ENCODE measurements around the gene NQO2. TPM values are rescaled to one million over a fixed set of nuclear protein-coding genes. Genes with fewer than 3 reads are reported as not detected.
"Not testable (repeated sequence)": the region's sequence is repeated elsewhere in the genome, so short reads cannot be mapped to it uniquely, and the experiment has no call there.

The NQO2 gene
- total and polyA plus RNA-seq, 12 donors = 29.5 to 107 (median 52.4) TPM

GRCh38 chr6:3041606-3042005 lies 41.9 kb downstream of the NQO2 start:
- H3K36me3 ChIP-seq = no peaks in the 10 kb centered on the region
- no peaks in the 10 kb centered on the region for H3K9me3 ChIP-seq
- intact Hi-C loops (cut with DNase I) = no loop called here
- no peak for DNase-seq
- H3K27ac ChIP-seq = peak overlapping the region in 1 of 10 donors; percentile 46
- H3K4me1 ChIP-seq = peaks cover 0 to 19% (median 5%) of the 10 kb centered on the region in 9 donors
- H3K4me3 ChIP-seq = no peak overlapping the region
- peak in 1 of 8 donors; percentile 38 for ATAC-seq
- 52 to 75% methylated on average over 2 of the region's 2 CpGs for WGBS, 2 donors
- TF ChIP-seq CTCF (IDR thresholded peaks at IDR 0.05) = no peak
- H3K27me3 ChIP-seq = no peaks in the 10 kb centered on the region

GRCh38 chr6:3045369-3045768 lies 45.7 kb downstream of the NQO2 start:
- Histone ChIP-seq H3K27me3 (no peaks in the 10 kb centered on the region), H3K4me3 (no peak overlapping the region), H3K4me1 (peaks cover 0 to 11% (median 4%) of the 10 kb centered on the region in 9 donors), H3K9me3 (no peaks in the 10 kb centered on the region), H3K27ac (no peak overlapping the region), H3K36me3 (no peaks in the 10 kb centered on the region)
- WGBS, 2 donors = 69 to 72% methylated on average over 5 of the region's 5 CpGs
- no peak for TF ChIP-seq CTCF (IDR thresholded peaks at IDR 0.05)
- DNase-seq (no peak), ATAC-seq (no peak)
- intact Hi-C loops (cut with DNase I) = no loop called here

GRCh38 chr6:3045777-3046176 lies 46.1 kb downstream of the NQO2 start:
- no peaks in the 10 kb centered on the region for H3K9me3 ChIP-seq
- no peak overlapping the region for H3K27ac ChIP-seq
- intact Hi-C loops (cut with DNase I) = no loop called here

GRCh38 chr6:3046295-3046694 lies 46.6 kb downstream of the NQO2 start:
- peaks cover 0 to 11% (median 4%) of the 10 kb centered on the region in 9 donors for H3K4me1 ChIP-seq
- DNase-seq (no peak), ATAC-seq (no peak)
- intact Hi-C loops (cut with DNase I) = no loop called here
- WGBS, 2 donors = 91% methylated on average over 3 of the region's 3 CpGs
- no peak overlapping the region for H3K27ac ChIP-seq
- no peaks in the 10 kb centered on the region for H3K9me3 ChIP-seq
- no peak for TF ChIP-seq CTCF (IDR thresholded peaks at IDR 0.05)
- H3K36me3 ChIP-seq = no peaks in the 10 kb centered on the region
- H3K4me3 ChIP-seq = no peak overlapping the region
- H3K27me3 ChIP-seq = no peaks in the 10 kb centered on the region

More at GRCh38 chr6:3045777-3046176, 46.1 kb downstream of the NQO2 start:
- WGBS, 2 donors = 66 to 69% methylated on average over 1 of the region's 1 CpG
- Histone ChIP-seq H3K4me1 (peaks cover 0 to 11% (median 4%) of the 10 kb centered on the region in 9 donors), H3K4me3 (no peak overlapping the region), H3K27me3 (no peaks in the 10 kb centered on the region), H3K36me3 (no peaks in the 10 kb centered on the region)
- DNase-seq (no peak), ATAC-seq (no peak)
- TF ChIP-seq CTCF (IDR thresholded peaks at IDR 0.05) = no peak

- WGBS, 2 donors = 82 to 99% methylated on average over 4 of the region's 4 CpGs
- DNase-seq; intact Hi-C loops (cut with DNase I): not testable (repeated sequence)
These were observed 48.3 kb downstream of the NQO2 start for GRCh38 chr6:3048009-3048408.

More at GRCh38 chr6:3048009-3048408, 48.3 kb downstream of the NQO2 start:
- not testable (repeated sequence) for H3K36me3 ChIP-seq, H3K27ac ChIP-seq, H3K9me3 ChIP-seq, H3K27me3 ChIP-seq, H3K4me3 ChIP-seq, ATAC-seq
- H3K4me1 ChIP-seq = peaks cover 0 to 20% (median 0%) of the 10 kb centered on the region in 9 donors
